GM12878 (cell line): Measurements from ENCODE around the gene NUCB1. TPM values are rescaled to one million over a fixed set of nuclear protein-coding genes. Genes with fewer than 3 reads are reported as not detected.
A peak's percentile ranks its signal among the peaks of the same experiment; 100 is the strongest.

Experiments
- ATF3 ChIP-seq: IDR thresholded peaks from 2 replicates; pipeline ENCODE4 v1.6.1; 2011; ENCODE audit warnings: low read depth, mild to moderate bottlenecking, low read length, moderate library complexity, borderline replicate concordance; ENCODE audit errors: extremely low read depth
- BCLAF1 ChIP-seq: fragments of 450-650 bp; IDR thresholded peaks from 2 replicates; pipeline ENCODE4 v1.6.1; 2017; ENCODE audit warnings: antibody characterized with exemption, mild to moderate bottlenecking, moderate library complexity
- CEBPZ ChIP-seq: fragments of 150-350 bp; IDR thresholded peaks from 2 replicates; pipeline ENCODE4 v1.6.1; 2016; ENCODE audit warnings: low read depth, low read length
- CREB1 ChIP-seq: IDR thresholded peaks from 2 replicates; pipeline ENCODE4 v1.6.1; 2012; ENCODE audit warnings: low read depth, mild to moderate bottlenecking, inconsistent platforms
- HDAC6 ChIP-seq: fragments of 200-600 bp; sonication (generic); IDR thresholded peaks from one replicate; pipeline ENCODE4 v1.8.0; 2017; ENCODE audit warnings: antibody characterized with exemption; ENCODE audit not compliant: unreplicated experiment
- HDGF ChIP-seq: fragments of 450-650 bp; IDR thresholded peaks from 2 replicates; pipeline ENCODE4 v1.6.1; 2016; ENCODE audit warnings: antibody characterized with exemption
- KLF5 ChIP-seq: fragments of 450-650 bp; IDR thresholded peaks from 2 replicates; pipeline ENCODE4 v1.6.1; 2014; ENCODE audit warnings: mild to moderate bottlenecking; ENCODE audit not compliant: partially characterized antibody
- LARP7 ChIP-seq: fragments of 450-650 bp; IDR thresholded peaks from 2 replicates; pipeline ENCODE4 v1.6.1; 2017; ENCODE audit warnings: mild to moderate bottlenecking
- MTA3 ChIP-seq: IDR thresholded peaks from 2 replicates; pipeline ENCODE4 v1.6.1; 2012; ENCODE audit warnings: low read length, inconsistent platforms, borderline replicate concordance
- NR2F1 ChIP-seq: fragments of 450-650 bp; conservative IDR thresholded peaks from 2 replicates; pipeline ENCODE4 v1.6.1; 2017; ENCODE audit warnings: mild to moderate bottlenecking
- PAX8 ChIP-seq: fragments of 450-650 bp; IDR thresholded peaks from 2 replicates; pipeline ENCODE4 v1.6.1; 2017; ENCODE audit warnings: mild to moderate bottlenecking, moderate library complexity
- POLR2AphosphoS2 ChIP-seq: IDR thresholded peaks from 2 replicates; pipeline ENCODE4 v1.6.1; 2011; ENCODE audit warnings: low read depth, mild to moderate bottlenecking, low read length, improper control_type of control experiment, moderate library complexity
- SMARCA5 ChIP-seq: fragments of 450-650 bp; IDR thresholded peaks from 2 replicates; pipeline ENCODE4 v1.6.1; 2017; ENCODE audit warnings: mild to moderate bottlenecking
- SMC3 ChIP-seq: IDR thresholded peaks from 2 replicates; pipeline ENCODE4 v1.6.1; 2011; ENCODE audit warnings: low read length, improper control_type of control experiment, borderline replicate concordance
- TCF7 ChIP-seq: IDR thresholded peaks from 2 replicates; pipeline ENCODE4 v1.6.1; 2014; ENCODE audit warnings: antibody characterized with exemption, borderline replicate concordance
- ZBED1 ChIP-seq: IDR thresholded peaks from 2 replicates; pipeline ENCODE4 v1.6.1; 2016; ENCODE audit warnings: borderline replicate concordance
- ZNF207 ChIP-seq: fragments of 450-650 bp; IDR thresholded peaks from 2 replicates; pipeline ENCODE4 v1.6.1; 2014; ENCODE audit warnings: antibody characterized with exemption, mild to moderate bottlenecking, borderline replicate concordance
- ZNF24 ChIP-seq: fragments of 450-650 bp; IDR thresholded peaks from 2 replicates; pipeline ENCODE4 v1.6.1; 2017; ENCODE audit warnings: antibody characterized with exemption, mild to moderate bottlenecking
- ZNF274 ChIP-seq: IDR thresholded peaks from one replicate; pipeline ENCODE4 v1.8.0; 2011; ENCODE audit not compliant: insufficient read length, insufficient read depth
- ZZZ3 ChIP-seq: IDR thresholded peaks from 2 replicates; pipeline ENCODE4 v1.6.1; 2011; ENCODE audit warnings: low read depth; ENCODE audit not compliant: control insufficient read depth, insufficient read length
- polyA plus RNA-seq, 11 experiments: library from polyadenylated mRNA; depleted of rRNA in 4 of 11; unstranded in 6 of 11; stranded (reverse) in 5 of 11; fragments of >200 nt; fragmentation: Nextera tagmentation in 4 of 11; fragmentation: Illumina TruSeq in 1 of 11; extraction: Ambion mirVana in 4 of 11; extraction: Trizol in 1 of 11; gene quantifications; 1 replicate in 1 of 11; 2 replicates in 10 of 11; pipeline versions ENCODE4 v1.2.1 to v1.2.3, GENCODE V29; 2011 to 2016; ENCODE audit warnings: inconsistent platforms in 2 of 11, missing spikeins in 2 of 11, low read depth in 1 of 11
- total RNA-seq, 4 experiments: library from RNA; depleted of rRNA in 3 of 4; stranded (reverse); fragments of >200 nt in 3 of 4; fragmentation: Illumina TruSeq in 1 of 4; extraction: Trizol in 1 of 4; gene quantifications; 2 replicates each; pipeline versions ENCODE4 v1.2.1 to v1.2.3, GENCODE V29; 2013 to 2021
- TF ChIP-seq, protein P1 (sequence below): IDR thresholded peaks from 2 replicates; pipeline ENCODE4 v1.6.1; 2012; ENCODE audit warnings: low read length, inconsistent platforms

The NUCB1 gene
- total and polyA plus RNA-seq, 10 of the 15 experiments (the other 5 are each of a cell fraction or from before 2014, with no cell fraction given) = 1.8 to 112 (median 44.5) TPM

DNA sequence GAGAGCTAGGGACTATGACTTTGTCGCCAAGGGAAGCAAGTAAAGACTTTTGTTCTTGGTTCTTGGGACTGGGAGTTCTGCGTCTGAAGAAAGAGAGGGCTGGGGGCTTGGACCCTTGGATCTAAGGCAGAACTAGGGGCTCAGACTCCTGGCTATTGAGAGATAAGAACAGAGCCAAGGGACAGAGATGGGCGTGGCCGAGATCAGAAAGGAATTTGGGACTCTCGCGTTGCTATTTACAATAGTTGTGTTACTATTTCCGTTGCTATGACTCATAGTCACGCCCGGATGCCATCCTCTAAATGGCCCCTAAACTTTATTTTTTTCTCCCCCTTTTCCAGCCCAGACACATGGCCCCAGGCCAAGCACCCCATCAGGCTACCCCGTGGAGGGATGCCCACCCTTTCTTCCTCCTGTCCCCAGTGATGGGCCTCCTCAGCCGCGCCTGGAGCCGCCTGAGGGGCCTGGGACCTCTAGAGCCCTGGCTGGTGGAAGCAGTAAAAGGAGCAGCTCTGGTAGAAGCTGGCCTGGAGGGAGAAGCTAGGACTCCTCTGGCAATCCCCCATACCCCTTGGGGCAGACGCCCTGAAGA lies 27.1 kb upstream of the NUCB1 start (continued):
- TF ChIP-seq CEBPZ (no peak), HDAC6 (no peak), ZBED1 (no peak), ZNF24 (no peak), ATF3 (no peak), KLF5 (peak; percentile 26), ZNF274 (no peak), BCLAF1 (no peak), HDGF (no peak), SMARCA5 (no peak), ZZZ3 (no peak), ZNF207 (no peak), SMC3 (no peak), PAX8 (no peak), MTA3 (no peak), TCF7 (no peak), POLR2AphosphoS2 (0 out of 2 replicates have a peak, but pooled peaks have one; percentile 31), LARP7 (no peak), CREB1 (no peak), NR2F1 (no peak)
- TF ChIP-seq, protein P1, sequence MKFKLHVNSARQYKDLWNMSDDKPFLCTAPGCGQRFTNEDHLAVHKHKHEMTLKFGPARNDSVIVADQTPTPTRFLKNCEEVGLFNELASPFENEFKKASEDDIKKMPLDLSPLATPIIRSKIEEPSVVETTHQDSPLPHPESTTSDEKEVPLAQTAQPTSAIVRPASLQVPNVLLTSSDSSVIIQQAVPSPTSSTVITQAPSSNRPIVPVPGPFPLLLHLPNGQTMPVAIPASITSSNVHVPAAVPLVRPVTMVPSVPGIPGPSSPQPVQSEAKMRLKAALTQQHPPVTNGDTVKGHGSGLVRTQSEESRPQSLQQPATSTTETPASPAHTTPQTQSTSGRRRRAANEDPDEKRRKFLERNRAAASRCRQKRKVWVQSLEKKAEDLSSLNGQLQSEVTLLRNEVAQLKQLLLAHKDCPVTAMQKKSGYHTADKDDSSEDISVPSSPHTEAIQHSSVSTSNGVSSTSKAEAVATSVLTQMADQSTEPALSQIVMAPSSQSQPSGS = no peak; the same call in 1 of the 2 replicates
